GM18526 (cell line): ENCODE results near the gene HBM.

Source experiments
- POLR2A ChIP-seq: IDR thresholded peaks from 3 replicates; pipeline ENCODE4 v1.6.1; 2011; ENCODE audit not compliant: insufficient read length; ENCODE audit errors: extremely low read depth

The HBM gene

DNA sequence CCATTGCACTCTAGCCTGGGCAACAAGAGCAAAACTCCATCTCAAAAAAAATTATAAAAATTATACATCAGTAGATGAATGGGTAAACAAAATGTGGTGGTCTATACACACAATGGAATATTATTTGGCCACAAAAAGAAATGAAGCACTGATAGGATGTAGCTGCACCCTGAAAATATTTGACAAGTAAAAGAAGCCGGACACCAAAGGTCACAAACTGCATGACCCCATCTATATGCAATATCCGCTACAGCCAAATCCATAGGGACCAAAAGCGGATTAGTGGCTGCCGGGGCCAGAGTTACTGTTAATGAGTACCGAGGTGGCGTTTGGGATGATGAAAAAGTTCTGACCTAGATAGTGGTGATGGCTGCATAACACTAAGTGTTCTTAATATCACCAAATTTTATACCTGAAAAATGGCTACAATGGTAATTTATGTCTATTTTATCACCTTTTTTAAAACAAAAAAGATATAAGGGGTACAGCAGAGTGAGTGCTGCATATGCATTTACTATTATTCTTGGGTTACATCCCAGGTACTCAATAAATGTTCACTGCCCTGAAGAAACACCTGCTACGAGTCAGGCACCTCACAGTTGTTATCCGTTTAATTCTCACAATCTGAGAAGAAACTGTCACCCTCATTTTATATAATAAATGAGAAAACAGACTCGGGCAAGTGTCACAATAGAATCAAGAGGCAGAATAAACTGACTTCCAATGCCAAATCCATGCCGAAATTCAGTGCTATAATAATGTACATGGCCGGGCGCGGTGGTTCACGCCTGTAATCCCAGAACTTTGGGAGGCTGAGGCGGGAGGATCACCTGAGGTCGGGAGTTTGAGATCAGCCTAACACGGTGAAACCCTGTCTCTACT lies 13.7 kb downstream of the HBM start:
- TF ChIP-seq POLR2A, result no peak

DNA sequence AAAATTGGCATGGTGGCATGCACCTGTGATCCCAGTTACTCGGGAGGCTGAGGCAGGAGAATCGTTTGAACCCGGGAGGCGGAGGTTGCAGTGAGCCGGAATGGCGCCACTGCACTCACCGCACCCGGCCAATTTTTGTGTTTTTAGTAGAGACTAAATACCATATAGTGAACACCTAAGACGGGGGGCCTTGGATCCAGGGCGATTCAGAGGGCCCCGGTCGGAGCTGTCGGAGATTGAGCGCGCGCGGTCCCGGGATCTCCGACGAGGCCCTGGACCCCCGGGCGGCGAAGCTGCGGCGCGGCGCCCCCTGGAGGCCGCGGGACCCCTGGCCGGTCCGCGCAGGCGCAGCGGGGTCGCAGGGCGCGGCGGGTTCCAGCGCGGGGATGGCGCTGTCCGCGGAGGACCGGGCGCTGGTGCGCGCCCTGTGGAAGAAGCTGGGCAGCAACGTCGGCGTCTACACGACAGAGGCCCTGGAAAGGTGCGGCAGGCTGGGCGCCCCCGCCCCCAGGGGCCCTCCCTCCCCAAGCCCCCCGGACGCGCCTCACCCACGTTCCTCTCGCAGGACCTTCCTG lies 14.4 kb downstream of the HBM start, which contains the start of gene HBQ1:
Gene HBQ1 (plus strand): TSS at position 359 of the 575 bp plus-strand sequence. CDS start 28 bp downstream, at position 387.
- no peak for TF ChIP-seq POLR2A

DNA sequence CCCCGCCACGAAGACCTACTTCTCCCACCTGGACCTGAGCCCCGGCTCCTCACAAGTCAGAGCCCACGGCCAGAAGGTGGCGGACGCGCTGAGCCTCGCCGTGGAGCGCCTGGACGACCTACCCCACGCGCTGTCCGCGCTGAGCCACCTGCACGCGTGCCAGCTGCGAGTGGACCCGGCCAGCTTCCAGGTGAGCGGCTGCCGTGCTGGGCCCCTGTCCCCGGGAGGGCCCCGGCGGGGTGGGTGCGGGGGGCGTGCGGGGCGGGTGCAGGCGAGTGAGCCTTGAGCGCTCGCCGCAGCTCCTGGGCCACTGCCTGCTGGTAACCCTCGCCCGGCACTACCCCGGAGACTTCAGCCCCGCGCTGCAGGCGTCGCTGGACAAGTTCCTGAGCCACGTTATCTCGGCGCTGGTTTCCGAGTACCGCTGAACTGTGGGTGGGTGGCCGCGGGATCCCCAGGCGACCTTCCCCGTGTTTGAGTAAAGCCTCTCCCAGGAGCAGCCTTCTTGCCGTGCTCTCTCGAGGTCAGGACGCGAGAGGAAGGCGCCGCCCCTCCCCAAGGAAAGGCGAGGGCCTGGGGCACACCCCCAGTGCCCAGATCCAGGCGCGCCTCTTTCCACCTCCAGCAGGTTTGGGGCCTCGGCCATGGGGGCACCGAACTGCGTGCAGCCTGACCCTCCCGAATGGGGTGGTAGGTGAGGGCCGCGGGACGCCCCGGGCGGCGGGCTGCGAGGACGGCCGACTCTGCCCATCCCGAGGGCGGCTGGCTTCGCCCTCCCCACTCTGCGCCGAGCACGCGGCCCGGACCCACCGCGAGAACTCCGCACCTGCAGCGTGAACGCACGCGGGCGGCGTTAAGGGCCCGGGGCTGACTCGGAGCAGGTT lies 15.1 kb downstream of the HBM start:
- TF ChIP-seq POLR2A, result no peak

DNA sequence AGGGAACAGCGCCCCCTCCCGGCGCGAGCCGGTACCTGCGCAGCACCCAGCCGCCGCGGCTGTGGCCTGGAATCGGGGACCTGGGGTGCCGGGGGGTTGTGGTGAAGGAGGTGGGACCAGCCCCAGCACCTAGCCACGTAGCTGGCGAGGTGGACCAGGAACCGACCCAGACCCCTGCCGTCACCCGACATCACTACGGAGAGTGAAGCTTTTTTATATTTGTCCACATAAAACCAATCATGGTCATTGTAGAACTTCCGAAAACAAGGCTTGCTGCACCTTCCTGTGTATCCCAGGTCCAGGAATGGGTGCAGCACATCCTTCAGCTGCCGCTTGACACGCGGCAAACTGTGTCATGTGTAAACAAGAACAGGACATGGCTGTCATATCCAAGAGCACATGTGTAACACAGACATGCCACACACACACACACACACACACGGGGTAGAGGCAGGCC lies 15.8 kb downstream of the HBM start:
- no peak for TF ChIP-seq POLR2A

DNA sequence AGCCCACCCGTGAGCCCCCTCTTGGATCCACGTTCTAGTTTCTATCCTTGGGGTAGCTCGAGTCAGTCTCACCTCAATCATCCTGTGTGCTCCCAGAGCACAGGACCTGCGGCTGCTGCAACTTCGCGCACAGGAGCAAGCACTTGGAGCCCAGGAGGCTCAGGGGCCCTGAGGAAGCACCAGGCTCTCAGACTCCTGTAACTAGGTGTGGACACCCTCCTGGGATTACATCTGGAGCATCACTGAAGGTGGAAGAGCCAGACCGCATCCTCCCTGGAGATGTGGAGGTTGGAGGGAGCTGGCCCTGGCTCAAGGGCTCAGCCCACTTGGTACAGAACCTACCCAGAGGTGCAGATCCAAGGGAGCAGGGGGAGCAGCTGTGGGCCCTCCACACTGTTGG lies 17.2 kb downstream of the HBM start:
- TF ChIP-seq POLR2A, result no peak

DNA sequence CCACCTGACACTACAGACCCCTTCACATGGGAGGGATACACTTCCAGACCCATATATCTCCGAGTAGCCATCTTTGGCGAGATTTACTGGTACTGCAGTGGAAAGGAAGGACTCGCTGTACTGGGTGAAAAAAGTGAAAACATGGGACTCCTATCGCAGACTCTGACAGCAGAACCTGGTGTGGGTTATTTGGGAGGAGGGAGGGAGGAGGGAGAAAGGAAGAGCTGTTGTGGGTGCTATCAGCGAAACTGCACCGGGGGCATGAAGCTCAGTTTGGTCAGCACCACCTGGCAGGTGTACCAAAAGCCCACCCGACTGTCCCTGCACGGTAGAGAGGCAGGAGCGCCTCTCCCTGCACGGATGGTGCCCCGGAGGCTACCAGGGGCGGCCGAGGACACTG lies 19.4 kb downstream of the HBM start:
- no peak for TF ChIP-seq POLR2A

DNA sequence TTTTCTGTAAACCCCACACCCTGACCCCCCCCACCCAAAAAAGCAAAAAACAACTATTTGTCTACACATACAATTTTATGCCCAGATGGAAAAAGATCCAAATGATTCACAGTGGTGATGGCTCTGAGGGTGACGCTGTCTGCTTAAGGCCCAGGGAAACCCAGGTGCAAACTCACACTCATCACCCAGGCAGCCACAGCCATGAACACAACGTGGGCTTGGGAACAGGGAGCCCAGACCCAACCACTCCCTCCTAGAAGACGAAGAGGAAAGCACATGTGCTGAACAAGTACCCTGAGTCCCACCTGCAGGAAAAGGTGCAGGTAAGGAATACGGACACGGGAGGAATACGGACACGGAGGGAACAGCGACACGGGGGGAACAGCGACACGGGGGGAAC lies 19.9 kb downstream of the HBM start:
- no peak for TF ChIP-seq POLR2A

DNA sequence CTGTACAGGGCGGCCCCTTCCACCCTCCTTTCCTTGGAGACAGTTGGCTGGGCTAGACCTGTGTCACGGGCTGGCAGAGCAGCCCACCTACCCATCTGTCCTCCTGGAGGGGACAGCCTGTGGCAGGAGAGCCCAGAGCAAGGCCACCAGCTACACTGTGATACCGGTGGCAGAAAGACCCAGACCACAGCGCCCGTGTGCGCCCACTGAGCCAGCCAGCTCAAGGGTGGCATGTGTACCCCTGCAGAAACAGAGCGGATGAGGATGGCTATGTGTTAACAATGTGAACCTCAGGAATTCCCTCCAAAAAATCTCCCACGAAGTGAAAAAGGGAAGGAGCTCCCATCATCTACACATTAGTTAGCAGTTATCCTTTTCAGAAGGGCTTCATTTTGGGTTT lies 21.6 kb downstream of the HBM start:
- TF ChIP-seq POLR2A, result no peak

DNA sequence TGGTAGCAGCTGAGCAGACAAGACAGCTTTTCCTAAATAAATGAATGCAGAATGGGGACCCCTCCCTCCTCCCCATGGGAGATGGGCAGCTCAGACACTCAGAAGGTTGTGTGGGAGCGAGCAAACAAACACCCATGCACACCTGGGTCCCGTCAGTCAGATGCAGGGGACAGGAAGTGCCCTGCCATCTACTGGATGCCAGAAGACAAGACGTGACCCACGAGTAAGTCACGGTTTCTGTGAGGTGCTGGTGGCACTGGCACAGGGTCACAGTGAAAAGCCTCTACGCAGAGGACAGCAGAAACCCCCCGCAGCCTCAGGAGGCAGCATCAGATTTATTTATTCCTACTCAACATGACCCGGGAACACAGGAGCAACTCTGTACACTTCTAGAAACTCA lies 22.9 kb downstream of the HBM start:
- TF ChIP-seq POLR2A, result no peak

DNA sequence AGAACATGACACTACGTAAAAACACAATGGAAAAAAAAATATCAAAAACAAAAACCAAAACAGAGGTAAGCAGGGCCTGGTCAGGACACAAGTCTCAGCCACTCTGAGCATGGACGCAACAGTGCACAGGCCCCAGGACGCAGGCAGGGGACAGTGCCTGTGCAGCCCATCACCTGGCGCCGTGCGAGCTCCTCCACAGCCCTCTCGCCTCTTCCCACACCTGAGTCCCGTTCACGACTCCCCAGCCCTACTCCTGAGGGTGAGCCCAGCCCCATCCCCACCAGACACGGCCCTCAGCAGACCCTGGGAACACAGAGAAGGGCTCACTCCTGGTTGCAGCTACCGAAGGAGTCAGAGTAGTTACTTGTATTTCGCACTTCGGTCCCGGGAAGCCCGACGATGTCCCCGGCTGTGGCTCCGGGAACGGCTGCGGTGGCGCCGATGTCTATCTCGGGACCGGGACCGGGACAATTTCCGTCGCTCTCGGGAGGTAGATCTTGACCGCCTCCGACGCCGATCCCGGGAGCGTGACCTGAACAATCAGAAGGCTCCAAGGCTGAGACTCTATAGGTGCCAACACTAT lies 23.9 kb downstream of the HBM start:
- no peak for TF ChIP-seq POLR2A

DNA sequence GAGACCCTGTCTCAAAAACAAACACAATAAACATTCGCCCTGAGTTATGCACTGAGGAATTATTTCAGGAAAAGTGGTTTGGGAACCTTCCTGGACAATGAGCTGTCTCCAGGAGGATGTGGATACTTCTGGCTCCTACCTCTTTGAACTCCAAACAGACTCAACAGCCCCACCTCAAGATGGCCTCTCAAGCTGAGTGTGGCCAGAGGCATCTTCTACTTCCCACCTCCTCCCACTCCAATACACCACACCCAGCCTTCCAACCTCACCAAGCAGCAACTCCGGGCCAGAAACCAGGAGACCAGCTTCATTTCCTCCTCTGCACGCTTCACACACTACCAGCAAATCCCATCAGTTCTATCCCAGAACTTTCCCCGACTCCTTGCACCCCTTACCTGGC lies 26.1 kb downstream of the HBM start:
- no peak for TF ChIP-seq POLR2A

DNA sequence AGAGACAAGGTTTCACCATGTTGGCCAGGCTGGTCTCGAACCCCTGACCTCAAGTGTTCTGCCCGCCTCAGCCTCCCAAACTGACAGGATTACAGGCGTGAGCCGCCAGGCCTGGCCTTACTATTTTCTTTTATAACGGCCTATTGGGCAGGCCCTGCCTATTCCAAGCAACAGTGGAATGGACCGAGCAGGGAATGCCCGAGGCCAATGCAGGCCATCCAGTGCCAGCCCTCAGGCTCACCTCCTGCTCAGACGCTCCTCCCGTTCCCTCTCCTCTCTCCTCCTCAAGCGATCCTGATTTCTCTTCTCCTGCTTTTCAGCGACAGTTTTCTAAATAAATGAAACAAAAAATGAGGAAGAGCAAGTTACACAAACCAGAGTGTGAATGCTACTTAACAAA lies 26.9 kb downstream of the HBM start:
- no peak for TF ChIP-seq POLR2A

DNA sequence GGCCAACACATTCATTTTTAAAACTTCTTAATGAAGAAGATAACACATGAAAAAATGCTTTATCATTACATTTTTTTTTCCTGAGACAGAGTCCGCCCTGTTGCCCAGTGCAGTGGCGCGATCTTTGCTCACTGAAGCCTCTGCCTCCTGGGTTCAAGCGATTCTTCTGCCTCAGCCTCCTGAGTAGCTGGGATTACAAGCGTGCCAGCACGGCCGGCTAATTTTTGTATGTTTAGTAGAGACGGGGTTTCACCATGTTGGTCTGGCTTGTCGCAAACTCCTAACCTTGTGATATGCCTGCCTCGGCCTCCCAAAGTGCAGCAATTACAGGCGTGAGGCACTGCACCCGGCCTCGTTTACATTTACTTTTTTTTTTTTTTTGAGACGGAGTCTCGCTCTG lies 27.7 kb downstream of the HBM start:
- no peak for TF ChIP-seq POLR2A

DNA sequence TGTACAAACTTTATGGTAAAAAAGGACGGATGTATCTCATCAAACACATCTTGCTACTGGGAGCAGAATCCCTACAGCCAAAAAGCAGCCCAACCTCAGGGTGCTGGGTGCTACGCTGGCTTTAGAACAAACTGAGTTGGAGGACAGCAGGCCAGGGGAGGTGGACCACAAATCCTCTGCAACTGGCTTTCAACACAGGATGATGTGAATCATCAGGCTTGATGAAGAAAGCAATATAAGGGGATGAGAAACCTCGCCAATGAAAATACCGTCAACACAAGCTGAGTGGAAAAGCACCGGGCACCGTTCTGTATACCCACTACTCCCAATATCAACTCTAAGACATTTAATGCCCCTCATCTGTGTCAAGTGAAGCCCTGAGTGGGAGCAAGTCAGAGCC lies 28.7 kb downstream of the HBM start:
- no peak for TF ChIP-seq POLR2A

DNA sequence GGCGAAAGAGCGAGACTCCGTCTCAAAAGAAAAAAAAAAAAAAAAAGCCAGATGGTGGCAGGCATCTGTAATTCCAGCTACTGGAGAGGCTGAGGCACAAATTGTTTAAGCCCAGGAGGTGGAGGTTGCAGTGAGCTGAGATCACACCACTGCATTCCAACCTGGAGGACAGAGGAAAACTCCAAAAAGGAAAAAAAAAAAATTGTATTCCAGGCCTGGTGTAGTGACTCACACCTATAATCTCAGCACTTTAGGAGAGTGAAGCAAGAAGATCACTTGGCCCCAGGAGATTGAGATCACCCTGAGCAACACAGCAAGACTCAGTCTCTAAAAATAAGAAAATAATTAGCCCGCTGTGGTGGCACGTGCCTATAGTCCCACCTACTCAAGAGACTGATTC lies 34.6 kb downstream of the HBM start:
- TF ChIP-seq POLR2A, result no peak
